SH-SY5Y (cell line): ENCODE results near the gene MACROH2A1.

Experiments used
- GATA2 ChIP-seq: IDR thresholded peaks from 2 replicates; pipeline ENCODE4 v1.6.1; 2011; ENCODE audit warnings: mild to moderate bottlenecking, low read depth, low read length
- GATA3 ChIP-seq: IDR thresholded peaks from 2 replicates; pipeline ENCODE4 v1.6.1; 2011; ENCODE audit warnings: low read depth, mild to moderate bottlenecking, low read length, moderate library complexity

- TF ChIP-seq GATA3 (no peak), GATA2 (no peak)
Observed at GRCh38 chr5:135437422-135437795, 38.4 kb upstream of the MACROH2A1 start.
